ENCODE data around the gene SAXO2.

DNA sequence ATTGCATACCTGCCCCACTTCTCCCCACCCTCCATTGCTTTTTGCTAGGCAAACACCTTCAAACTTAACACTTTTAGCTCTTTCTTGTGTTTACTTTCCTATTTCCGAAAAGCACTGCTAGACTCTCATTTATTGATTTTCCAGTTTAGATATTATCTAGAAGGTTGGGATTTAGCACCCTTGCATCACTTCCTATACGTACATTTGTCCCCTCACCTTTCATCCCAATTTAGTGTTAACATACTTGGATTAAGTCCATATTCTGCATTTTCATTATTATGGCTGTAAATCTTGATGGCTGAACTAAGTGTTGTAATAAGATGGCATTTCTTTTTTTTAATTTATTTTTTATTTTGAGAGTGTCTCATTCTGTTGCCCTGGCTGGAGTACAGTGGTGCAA is 47.2 kb downstream of the SAXO2 start:
- TF ChIP-seq, protein P1, sequence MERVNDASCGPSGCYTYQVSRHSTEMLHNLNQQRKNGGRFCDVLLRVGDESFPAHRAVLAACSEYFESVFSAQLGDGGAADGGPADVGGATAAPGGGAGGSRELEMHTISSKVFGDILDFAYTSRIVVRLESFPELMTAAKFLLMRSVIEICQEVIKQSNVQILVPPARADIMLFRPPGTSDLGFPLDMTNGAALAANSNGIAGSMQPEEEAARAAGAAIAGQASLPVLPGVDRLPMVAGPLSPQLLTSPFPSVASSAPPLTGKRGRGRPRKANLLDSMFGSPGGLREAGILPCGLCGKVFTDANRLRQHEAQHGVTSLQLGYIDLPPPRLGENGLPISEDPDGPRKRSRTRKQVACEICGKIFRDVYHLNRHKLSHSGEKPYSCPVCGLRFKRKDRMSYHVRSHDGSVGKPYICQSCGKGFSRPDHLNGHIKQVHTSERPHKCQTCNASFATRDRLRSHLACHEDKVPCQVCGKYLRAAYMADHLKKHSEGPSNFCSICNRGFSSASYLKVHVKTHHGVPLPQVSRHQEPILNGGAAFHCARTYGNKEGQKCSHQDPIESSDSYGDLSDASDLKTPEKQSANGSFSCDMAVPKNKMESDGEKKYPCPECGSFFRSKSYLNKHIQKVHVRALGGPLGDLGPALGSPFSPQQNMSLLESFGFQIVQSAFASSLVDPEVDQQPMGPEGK (CRISPR knock-in tag; IDR thresholded peaks at IDR 0.05; ENCODE audit: borderline replicate concordance): no peak
- TF ChIP-seq, protein P2, sequence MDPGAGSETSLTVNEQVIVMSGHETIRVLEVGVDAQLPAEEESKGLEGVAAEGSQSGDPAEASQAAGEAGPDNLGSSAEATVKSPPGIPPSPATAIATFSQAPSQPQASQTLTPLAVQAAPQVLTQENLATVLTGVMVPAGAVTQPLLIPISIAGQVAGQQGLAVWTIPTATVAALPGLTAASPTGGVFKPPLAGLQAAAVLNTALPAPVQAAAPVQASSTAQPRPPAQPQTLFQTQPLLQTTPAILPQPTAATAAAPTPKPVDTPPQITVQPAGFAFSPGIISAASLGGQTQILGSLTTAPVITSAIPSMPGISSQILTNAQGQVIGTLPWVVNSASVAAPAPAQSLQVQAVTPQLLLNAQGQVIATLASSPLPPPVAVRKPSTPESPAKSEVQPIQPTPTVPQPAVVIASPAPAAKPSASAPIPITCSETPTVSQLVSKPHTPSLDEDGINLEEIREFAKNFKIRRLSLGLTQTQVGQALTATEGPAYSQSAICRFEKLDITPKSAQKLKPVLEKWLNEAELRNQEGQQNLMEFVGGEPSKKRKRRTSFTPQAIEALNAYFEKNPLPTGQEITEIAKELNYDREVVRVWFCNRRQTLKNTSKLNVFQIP (CRISPR knock-in tag; IDR thresholded peaks at IDR 0.05; ENCODE audit: borderline replicate concordance, low read depth): no peak
- TF ChIP-seq RARB (CRISPR knock-in tag; IDR thresholded peaks at IDR 0.05) (no peak), SNAI2 (CRISPR knock-in tag; IDR thresholded peaks at IDR 0.05) (no peak)

All from SK-N-SH treated with all-trans-retinoic acid at 6 μM for 48 hours (cell line).